Nephron (organoid): Measurements from ENCODE around the gene EPG5.
A peak's percentile ranks its signal among the peaks of the same experiment; 100 is the strongest.

Experiments used
- H3K27ac Mint-ChIP-seq, 3 experiments: 2 replicates each; pipeline ENCODE4 v1.8.0; 2020; ENCODE audit warnings: mixed read lengths in 3 of 3, mild to moderate bottlenecking in 2 of 3, moderate library complexity in 1 of 3
- H3K27me3 Mint-ChIP-seq: 2 replicates; pipeline ENCODE4 v1.8.0; 2021; ENCODE audit warnings: low read depth, mild to moderate bottlenecking, moderate library complexity, mixed read lengths
- H3K36me3 Mint-ChIP-seq: 2 replicates; pipeline ENCODE4 v1.8.0; 2020; ENCODE audit warnings: low read depth, mixed read lengths
- H3K4me1 Mint-ChIP-seq: 2 replicates; pipeline ENCODE4 v1.8.0; 2020; ENCODE audit warnings: mixed read lengths
- H3K4me3 Mint-ChIP-seq, 3 experiments: 2 replicates each; pipeline ENCODE4 v1.8.0; 2020; ENCODE audit warnings: mild to moderate bottlenecking in 3 of 3, mixed read lengths in 3 of 3, moderate library complexity in 2 of 3
- H3K9me3 Mint-ChIP-seq: 2 replicates; pipeline ENCODE4 v1.8.0; 2020; ENCODE audit warnings: mixed read lengths
- CTCF ChIP-seq, 3 experiments: fragments of 200-600 bp; sonication (generic); IDR thresholded peaks; one replicate each; pipeline ENCODE4 v1.5.0; 2021; ENCODE audit warnings: antibody characterized with exemption in 3 of 3; ENCODE audit not compliant: unreplicated experiment in 3 of 3

EPG5 gene

GRCh38 chr18:45879681-45880655, 87.2 kb downstream of the EPG5 start:
- Mint-ChIP-seq H3K36me3 (peaks cover 60% of the 10 kb centered on the region), H3K9me3 (peaks cover 6% of the 10 kb centered on the region), H3K4me1 (peaks cover 5% of the 10 kb centered on the region), H3K4me3 (no peak overlapping the region), H3K27me3 (no peaks in the 10 kb centered on the region), H3K27ac (no peak overlapping the region)
- TF ChIP-seq CTCF (IDR thresholded peaks at IDR 0.05; ENCODE audit: unreplicated experiment in 3 of 3): peak; percentile 95 to 99 (median 99)

- TF ChIP-seq CTCF (IDR thresholded peaks at IDR 0.05; ENCODE audit: unreplicated experiment in 3 of 3): no peak
- Mint-ChIP-seq H3K4me3 (no peak overlapping the region), H3K9me3 (peaks cover 19% of the 10 kb centered on the region), H3K36me3 (peaks cover 74% of the 10 kb centered on the region), H3K27me3 (peaks cover 6% of the 10 kb centered on the region), H3K27ac (no peak overlapping the region), H3K4me1 (peaks cover 5% of the 10 kb centered on the region)
Measured at GRCh38 chr18:45877403-45877802, 89.7 kb downstream of the EPG5 start.

- TF ChIP-seq CTCF (IDR thresholded peaks at IDR 0.05; ENCODE audit: unreplicated experiment in 3 of 3): no peak
- H3K27me3 Mint-ChIP-seq: peaks cover 6% of the 10 kb centered on the region
- H3K4me3 Mint-ChIP-seq: no peak overlapping the region
- H3K27ac Mint-ChIP-seq: no peak overlapping the region
- peaks cover 75% of the 10 kb centered on the region for H3K36me3 Mint-ChIP-seq
- H3K4me1 Mint-ChIP-seq: peaks cover 5% of the 10 kb centered on the region
- peaks cover 19% of the 10 kb centered on the region for H3K9me3 Mint-ChIP-seq
Measured at GRCh38 chr18:45876161-45876560, 91.0 kb downstream of the EPG5 start.

GRCh38 chr18:45874491-45875184, 92.5 kb downstream of the EPG5 start:
- TF ChIP-seq CTCF (IDR thresholded peaks at IDR 0.05; ENCODE audit: unreplicated experiment in 3 of 3): no peak
- peaks cover 73% of the 10 kb centered on the region for H3K36me3 Mint-ChIP-seq
- peaks cover 6% of the 10 kb centered on the region for H3K27me3 Mint-ChIP-seq
- peaks cover 19% of the 10 kb centered on the region for H3K9me3 Mint-ChIP-seq
- no peaks in the 10 kb centered on the region for H3K4me1 Mint-ChIP-seq
- H3K27ac Mint-ChIP-seq: no peak overlapping the region
- no peak overlapping the region for H3K4me3 Mint-ChIP-seq

GRCh38 chr18:45871431-45872084, 95.6 kb downstream of the EPG5 start:
- TF ChIP-seq CTCF (IDR thresholded peaks at IDR 0.05; ENCODE audit: unreplicated experiment in 3 of 3): no peak
- peaks cover 6% of the 10 kb centered on the region for H3K27me3 Mint-ChIP-seq
- no peak overlapping the region for H3K4me3 Mint-ChIP-seq
- peaks cover 19% of the 10 kb centered on the region for H3K9me3 Mint-ChIP-seq
- peaks cover 72% of the 10 kb centered on the region for H3K36me3 Mint-ChIP-seq
- H3K4me1 Mint-ChIP-seq: no peaks in the 10 kb centered on the region
- no peak overlapping the region for H3K27ac Mint-ChIP-seq
